ENCODE results near the gene TANK.

DNA sequence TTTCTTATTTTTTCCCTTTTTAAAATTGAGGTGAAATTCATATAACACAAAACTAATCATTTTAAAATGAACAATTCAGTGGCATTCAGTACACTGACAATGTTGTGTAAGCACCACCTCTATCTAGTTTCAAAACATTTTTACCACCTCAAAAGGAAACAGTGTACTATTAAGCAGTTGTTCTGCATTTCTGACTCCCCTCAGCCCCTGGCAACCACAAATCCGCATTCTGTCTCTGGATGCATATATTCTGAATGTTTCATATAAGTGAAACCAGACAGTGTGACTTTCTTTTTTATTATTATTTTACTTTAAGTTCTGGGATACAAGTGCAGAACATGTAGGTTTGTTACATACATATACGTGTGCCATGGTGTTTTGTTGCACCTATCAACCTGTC lies 19.2 kb upstream of the TANK start:
- TF ChIP-seq, protein P1, sequence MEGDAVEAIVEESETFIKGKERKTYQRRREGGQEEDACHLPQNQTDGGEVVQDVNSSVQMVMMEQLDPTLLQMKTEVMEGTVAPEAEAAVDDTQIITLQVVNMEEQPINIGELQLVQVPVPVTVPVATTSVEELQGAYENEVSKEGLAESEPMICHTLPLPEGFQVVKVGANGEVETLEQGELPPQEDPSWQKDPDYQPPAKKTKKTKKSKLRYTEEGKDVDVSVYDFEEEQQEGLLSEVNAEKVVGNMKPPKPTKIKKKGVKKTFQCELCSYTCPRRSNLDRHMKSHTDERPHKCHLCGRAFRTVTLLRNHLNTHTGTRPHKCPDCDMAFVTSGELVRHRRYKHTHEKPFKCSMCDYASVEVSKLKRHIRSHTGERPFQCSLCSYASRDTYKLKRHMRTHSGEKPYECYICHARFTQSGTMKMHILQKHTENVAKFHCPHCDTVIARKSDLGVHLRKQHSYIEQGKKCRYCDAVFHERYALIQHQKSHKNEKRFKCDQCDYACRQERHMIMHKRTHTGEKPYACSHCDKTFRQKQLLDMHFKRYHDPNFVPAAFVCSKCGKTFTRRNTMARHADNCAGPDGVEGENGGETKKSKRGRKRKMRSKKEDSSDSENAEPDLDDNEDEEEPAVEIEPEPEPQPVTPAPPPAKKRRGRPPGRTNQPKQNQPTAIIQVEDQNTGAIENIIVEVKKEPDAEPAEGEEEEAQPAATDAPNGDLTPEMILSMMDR (IDR thresholded peaks at IDR 0.05), result no peak
- TF ChIP-seq POLR2A (IDR thresholded peaks at IDR 0.05), result no peak

All from body of pancreas (tissue), 4 donors.